NB4 (cell line): ENCODE measurements around the gene FAM8A1.

Experiments
- DNase-seq: peaks from one replicate; pipeline ENCODE4 v3.0.0; 2010; ENCODE audit warnings: low read depth
- H3K4me3 ChIP-seq: one replicate; pipeline ENCODE4 v1.5.1; 2011; ENCODE audit warnings: mild to moderate bottlenecking, low read depth, low read length, moderate library complexity
- CTCF ChIP-seq: IDR thresholded peaks from one replicate; pipeline ENCODE4 v1.5.1; 2012; ENCODE audit warnings: low read depth, low read length
- MAX ChIP-seq: IDR thresholded peaks from 2 replicates; pipeline ENCODE4 v1.6.1; 2011; ENCODE audit warnings: low read depth, low read length
- MYC ChIP-seq: IDR thresholded peaks from 2 replicates; pipeline ENCODE4 v1.6.1; 2011; ENCODE audit warnings: low read depth, low read length
- POLR2A ChIP-seq: IDR thresholded peaks from 2 replicates; pipeline ENCODE4 v1.6.1; 2011; ENCODE audit warnings: mild to moderate bottlenecking; ENCODE audit not compliant: insufficient read length; ENCODE audit errors: extremely low read depth

FAM8A1 gene

GRCh38 chr6:17612048-17612447 lies 11.9 kb downstream of the FAM8A1 start:
- TF ChIP-seq POLR2A (no peak), MAX (no peak), CTCF (no peak)
- DNase-seq: no peak
- no peak overlapping the region for H3K4me3 ChIP-seq

GRCh38 chr6:17615794-17616193 lies 15.7 kb downstream of the FAM8A1 start:
- no peak overlapping the region for H3K4me3 ChIP-seq
- TF ChIP-seq MAX (no peak), CTCF (no peak), POLR2A (no peak), MYC (no peak)
- DNase-seq: no peak

- no peak overlapping the region for H3K4me3 ChIP-seq
- no peak for DNase-seq
- no peak for TF ChIP-seq CTCF
- TF ChIP-seq MYC: no peak
- TF ChIP-seq MAX: no peak
- no peak for TF ChIP-seq POLR2A
Observed at GRCh38 chr6:17621003-17621402, 20.9 kb downstream of the FAM8A1 start.

GRCh38 chr6:17622144-17622543 lies 22.0 kb downstream of the FAM8A1 start:
- TF ChIP-seq MYC: no peak
- no peak for TF ChIP-seq MAX
- no peak for TF ChIP-seq CTCF
- no peak for TF ChIP-seq POLR2A
- no peak for DNase-seq
- no peak overlapping the region for H3K4me3 ChIP-seq

- H3K4me3 ChIP-seq: no peak overlapping the region
- no peak for DNase-seq
- no peak for TF ChIP-seq CTCF
- TF ChIP-seq MYC: no peak
- no peak for TF ChIP-seq POLR2A
- TF ChIP-seq MAX: no peak
Observed at GRCh38 chr6:17624396-17624795, 24.3 kb downstream of the FAM8A1 start.

GRCh38 chr6:17628873-17629272 lies 28.8 kb downstream of the FAM8A1 start:
- TF ChIP-seq MYC (no peak), MAX (no peak), CTCF (no peak), POLR2A (no peak)
- DNase-seq: no peak
- H3K4me3 ChIP-seq: no peak overlapping the region
